HG02885 (cell line): ENCODE results near the gene DAZAP2.
"Not testable (repeated sequence)": the region's sequence is repeated elsewhere in the genome, so short reads cannot be mapped to it uniquely, and the experiment has no call there.

Source experiments
- ATAC-seq: cut with Tn5 transposase; IDR thresholded peaks from one replicate; pipeline ENCODE4 v1.9.1; 2021; ENCODE audit warnings: mild to moderate bottlenecking; ENCODE audit not compliant: unreplicated experiment, poor library complexity

The DAZAP2 gene

DNA sequence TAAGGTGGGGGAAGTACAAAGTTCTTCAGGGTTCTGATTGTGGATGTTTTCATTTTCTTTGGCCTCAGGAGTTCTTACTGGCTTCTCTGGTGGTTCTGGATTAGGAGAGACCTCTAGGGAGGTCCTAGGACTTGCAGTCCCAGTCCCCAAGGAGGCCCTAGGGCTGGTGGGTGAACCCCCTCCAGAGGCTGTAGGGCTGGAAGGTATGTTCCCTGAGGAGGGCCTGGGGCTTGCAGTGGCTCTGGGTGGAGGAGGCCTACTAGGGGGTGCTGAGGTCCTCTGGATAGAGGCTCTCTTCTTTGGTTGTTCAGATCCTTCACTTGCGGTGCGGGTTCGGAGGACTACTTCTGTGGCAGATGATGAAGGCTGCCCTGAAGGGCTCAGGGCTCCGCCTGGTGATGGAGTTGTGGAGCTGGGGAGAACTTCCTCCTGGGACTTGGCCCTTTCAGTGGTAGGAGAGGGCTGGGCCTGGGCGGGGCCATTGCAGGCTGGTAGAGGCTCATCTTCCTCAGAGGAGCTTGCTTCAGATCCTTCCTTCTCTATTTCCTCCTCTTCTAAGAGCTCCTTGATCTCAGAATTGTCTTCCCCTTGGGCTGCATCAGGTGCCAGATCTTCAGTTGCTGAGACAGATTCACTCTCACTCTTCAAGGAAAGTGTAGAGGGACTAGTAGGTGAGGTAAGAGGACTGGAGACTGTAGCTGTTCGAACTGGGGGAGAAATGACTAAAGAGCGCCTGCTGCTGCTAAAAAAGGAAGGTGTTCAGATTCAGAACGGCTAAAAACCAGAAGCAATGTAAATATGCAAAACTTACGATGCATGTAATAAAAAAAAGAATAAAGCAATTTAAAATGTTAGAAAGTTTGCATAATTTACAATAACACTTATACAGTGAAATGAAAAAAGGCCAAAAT lies 53.2 kb downstream of the DAZAP2 start:
- ATAC-seq, result not testable (repeated sequence)
